Measurements from ENCODE around the gene GPR108. TPM values are rescaled to one million over a fixed set of nuclear protein-coding genes. Genes with fewer than 3 reads are reported as not detected.

The GPR108 gene
- total and polyA plus RNA-seq, 10 donors, result 35.4 to 102 (median 61.9) TPM

- WGBS, 5 donors, result 93 to 96% (median 94%) methylated on average over 18 to 30 of the region's 30 CpGs
- no peaks in the 10 kb centered on the region for H3K27me3 ChIP-seq (replicated peaks in 1 of 7)
- intact Hi-C loops (cut with DNase I; ENCODE audit: low total_unique reads), result no loop called here
- H3K4me3 ChIP-seq, result no peak overlapping the region
- TF ChIP-seq CTCF (IDR thresholded peaks at IDR 0.05 in 8 of 11, conservative IDR thresholded peaks at IDR 0.05 in 3 of 11), result no peak
- no peak for TF ChIP-seq POLR2AphosphoS5 (IDR thresholded peaks at IDR 0.05)
- no peak for TF ChIP-seq POLR2A (IDR thresholded peaks at IDR 0.05)
- DNase-seq, result no peak
- no peaks in the 10 kb centered on the region for H3K9me3 ChIP-seq
- H3K4me1 ChIP-seq, result peaks cover 10 to 53% (median 30%) of the 10 kb centered on the region in 6 donors
- H3K27ac ChIP-seq, result no peak overlapping the region
- peaks cover 0 to 65% (median 27%) of the 10 kb centered on the region in 6 donors for H3K36me3 ChIP-seq
Measured at GRCh38 chr19:6730941-6731670, 6.3 kb downstream of the GPR108 start.

DNA sequence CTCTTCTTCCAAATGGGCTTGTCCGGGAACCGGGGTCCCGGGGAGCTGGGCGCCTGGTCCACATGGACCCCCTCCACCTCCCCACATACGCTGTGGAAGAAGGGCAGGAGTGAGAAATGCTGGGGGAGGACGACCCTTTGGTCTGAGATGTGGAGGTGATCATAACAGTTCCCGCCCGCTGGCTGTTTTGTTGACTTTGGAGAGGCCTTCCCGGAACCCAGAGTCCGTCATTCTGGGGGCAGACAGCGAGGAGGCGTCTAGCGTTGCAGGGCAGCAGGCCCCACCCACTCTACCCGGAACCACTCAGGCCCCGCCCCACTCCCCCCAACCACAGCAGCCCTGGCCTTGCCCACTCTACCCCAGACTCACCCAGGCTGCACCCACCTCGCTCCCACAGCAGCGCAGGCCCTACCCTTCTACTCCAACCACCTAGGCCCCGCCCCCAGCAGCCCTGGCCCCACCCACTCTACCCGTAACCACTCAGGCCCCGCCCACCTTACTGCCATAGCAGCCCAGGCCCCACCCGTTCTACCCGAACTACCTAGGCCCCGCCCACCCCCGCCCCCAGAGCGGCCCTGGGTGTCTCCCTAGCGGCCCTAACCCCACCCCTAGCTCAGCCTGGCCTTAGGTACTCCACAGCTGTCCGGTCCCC, 7.1 kb downstream of the GPR108 start:
- intact Hi-C loops (cut with DNase I; ENCODE audit: low total_unique reads), result no loop called here
- no peaks in the 10 kb centered on the region for H3K9me3 ChIP-seq
- H3K4me1 ChIP-seq, result peaks cover 4 to 51% (median 24%) of the 10 kb centered on the region in 6 donors
- no peak overlapping the region for H3K4me3 ChIP-seq
- no peak for TF ChIP-seq POLR2AphosphoS5 (IDR thresholded peaks at IDR 0.05)
- TF ChIP-seq POLR2A (IDR thresholded peaks at IDR 0.05), result no peak
- TF ChIP-seq CTCF (IDR thresholded peaks at IDR 0.05 in 8 of 11, conservative IDR thresholded peaks at IDR 0.05 in 3 of 11), result no peak
- WGBS, 5 donors, result 84 to 91% (median 87%) methylated on average over 22 to 27 of the region's 27 CpGs
- no peaks in the 10 kb centered on the region for H3K27me3 ChIP-seq (replicated peaks in 1 of 7)
- H3K36me3 ChIP-seq, result peaks cover 0 to 59% (median 27%) of the 10 kb centered on the region in 6 donors
- DNase-seq, result no peak
- H3K27ac ChIP-seq, result no peak overlapping the region

DNA sequence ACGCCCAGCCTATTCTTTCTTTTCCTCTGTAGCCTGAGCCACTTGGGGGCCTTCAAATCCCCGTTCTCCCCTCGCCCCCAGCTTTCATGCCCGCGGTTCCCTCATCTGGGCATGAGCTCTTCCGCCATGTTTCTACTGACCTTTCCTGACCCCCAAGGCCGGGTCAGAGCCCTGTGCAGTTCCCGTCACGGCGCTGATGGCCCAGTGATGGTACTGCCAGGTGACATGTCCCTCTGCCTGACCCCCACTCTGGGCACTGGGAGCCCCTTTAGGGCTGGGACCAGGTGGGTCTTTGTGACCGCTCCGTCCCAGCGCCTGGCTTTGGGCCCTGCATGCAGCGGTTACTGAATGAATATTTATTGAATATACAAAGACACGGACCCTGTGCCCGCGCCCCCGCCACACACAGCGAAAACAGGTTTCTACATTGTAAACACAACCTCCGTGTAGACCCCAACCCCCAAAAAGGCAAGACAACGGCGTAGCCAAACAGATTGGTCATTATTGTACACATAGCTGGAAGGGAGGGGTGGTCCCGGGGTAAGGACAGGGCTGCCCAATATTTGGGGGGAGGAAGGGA, 7.7 kb downstream of the GPR108 start:
- Histone ChIP-seq H3K27ac (no peak overlapping the region), H3K4me1 (peaks cover 3 to 51% (median 28%) of the 10 kb centered on the region in 6 donors), H3K4me3 (no peak overlapping the region), H3K27me3 (replicated peaks in 1 of 7) (no peaks in the 10 kb centered on the region), H3K36me3 (peaks cover 0 to 53% (median 27%) of the 10 kb centered on the region in 6 donors), H3K9me3 (no peaks in the 10 kb centered on the region)
- intact Hi-C loops (cut with DNase I; ENCODE audit: low total_unique reads), result loop anchor here (10.0 kb wide), 1 partner anchor 85 kb away; no protein-coding TSS in a partner anchor
- 94 to 98% (median 95%) methylated on average over 23 of the region's 23 CpGs for WGBS, 5 donors
- DNase-seq, result no peak
- TF ChIP-seq POLR2AphosphoS5 (IDR thresholded peaks at IDR 0.05) (peak in 1 of 3 donors; percentile 27), POLR2A (IDR thresholded peaks at IDR 0.05) (no peak)

- no peak for TF ChIP-seq POLR2A (IDR thresholded peaks at IDR 0.05)
- TF ChIP-seq CTCF (IDR thresholded peaks at IDR 0.05 in 8 of 11, conservative IDR thresholded peaks at IDR 0.05 in 3 of 11), result no peak
- peak; percentile 44 to 60 (median 51) for TF ChIP-seq POLR2AphosphoS5 (IDR thresholded peaks at IDR 0.05)
- H3K9me3 ChIP-seq, result no peaks in the 10 kb centered on the region
- H3K4me3 ChIP-seq, result peak overlapping the region in 1 of 8 donors; percentile 7
- intact Hi-C loops (cut with DNase I; ENCODE audit: low total_unique reads), result loop anchor here (10.0 kb wide), 1 partner anchor 84 kb away; no protein-coding TSS in a partner anchor
- peaks cover 0 to 40% (median 24%) of the 10 kb centered on the region in 6 donors for H3K36me3 ChIP-seq
- 12 to 16% (median 12%) methylated on average over 8 of the region's 8 CpGs for WGBS, 5 donors
- H3K27me3 ChIP-seq (replicated peaks in 1 of 7), result no peaks in the 10 kb centered on the region
- H3K4me1 ChIP-seq, result peaks cover 4 to 54% (median 32%) of the 10 kb centered on the region in 6 donors
- DNase-seq, result peak; percentile 88
- H3K27ac ChIP-seq, result peak overlapping the region in 7 of 8 donors; percentile 7 to 84 (median 63)
Measured at GRCh38 chr19:6728346-6728745, 9.0 kb downstream of the GPR108 start.

All from spleen (tissue), 11 donors.